ENCODE results near the gene SERTAD1.
"Not testable (repeated sequence)": the region's sequence is repeated elsewhere in the genome, so short reads cannot be mapped to it uniquely, and the experiment has no call there.

The SERTAD1 gene, protein sequence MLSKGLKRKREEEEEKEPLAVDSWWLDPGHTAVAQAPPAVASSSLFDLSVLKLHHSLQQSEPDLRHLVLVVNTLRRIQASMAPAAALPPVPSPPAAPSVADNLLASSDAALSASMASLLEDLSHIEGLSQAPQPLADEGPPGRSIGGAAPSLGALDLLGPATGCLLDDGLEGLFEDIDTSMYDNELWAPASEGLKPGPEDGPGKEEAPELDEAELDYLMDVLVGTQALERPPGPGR

GRCh38 chr19:40425450-40426287 lies at the start of gene SERTAD1:
Gene SERTAD1 (minus strand): TSS chr19:40425992. CDS start chr19:40423546, 2,446 bp downstream.
- DNase-seq (ENCODE audit: insufficient read length, low spot score) (peak; percentile 97), FAIRE-seq (peak; percentile 92)

DNA sequence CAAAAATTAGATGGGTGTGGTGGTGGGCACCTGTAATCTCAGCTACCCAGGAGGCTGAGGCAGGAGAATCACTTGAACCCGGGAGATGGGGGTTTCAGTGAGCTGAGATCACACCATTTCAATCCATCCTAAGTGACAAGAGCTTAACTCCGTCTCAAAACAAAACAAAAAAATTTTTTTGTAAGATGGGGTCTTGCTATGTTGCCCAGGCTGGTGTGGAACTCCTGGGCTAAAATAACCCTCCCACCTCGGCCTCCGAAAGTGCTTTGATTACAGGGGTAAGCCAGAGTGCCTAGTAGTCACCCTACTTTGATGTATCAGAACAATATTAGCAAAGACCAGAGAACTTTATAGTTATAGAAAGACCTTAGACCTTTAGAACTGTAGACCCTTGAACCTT lies 48.9 kb upstream of the SERTAD1 start:
- DNase-seq (ENCODE audit: insufficient read length, low spot score) (no peak), FAIRE-seq (no peak)

DNA sequence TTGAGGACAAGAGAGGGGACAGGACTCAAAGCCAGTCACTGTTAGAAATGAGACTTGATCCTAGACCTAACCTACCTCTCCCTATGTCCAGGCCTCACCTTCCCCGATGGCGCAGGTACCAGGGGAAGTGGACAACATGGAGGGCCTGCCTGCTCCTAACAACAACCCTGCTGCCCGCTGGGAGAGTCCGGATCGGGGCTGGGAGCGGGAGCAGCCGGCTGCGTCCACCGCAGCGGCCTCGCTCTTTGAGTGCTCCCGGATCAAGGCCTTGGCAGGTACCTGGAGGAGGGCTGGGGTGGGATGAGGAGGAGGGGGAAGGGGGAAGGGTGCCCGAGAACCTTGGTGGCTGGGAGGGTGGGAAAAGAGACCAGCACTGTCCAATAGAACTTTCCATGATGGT lies 46.7 kb upstream of the SERTAD1 start:
- DNase-seq (ENCODE audit: insufficient read length, low spot score) (no peak), FAIRE-seq (no peak)

GRCh38 chr19:40471111-40471510 lies 45.3 kb upstream of the SERTAD1 start:
- no peak for DNase-seq (ENCODE audit: insufficient read length, low spot score)
- FAIRE-seq: no peak

DNA sequence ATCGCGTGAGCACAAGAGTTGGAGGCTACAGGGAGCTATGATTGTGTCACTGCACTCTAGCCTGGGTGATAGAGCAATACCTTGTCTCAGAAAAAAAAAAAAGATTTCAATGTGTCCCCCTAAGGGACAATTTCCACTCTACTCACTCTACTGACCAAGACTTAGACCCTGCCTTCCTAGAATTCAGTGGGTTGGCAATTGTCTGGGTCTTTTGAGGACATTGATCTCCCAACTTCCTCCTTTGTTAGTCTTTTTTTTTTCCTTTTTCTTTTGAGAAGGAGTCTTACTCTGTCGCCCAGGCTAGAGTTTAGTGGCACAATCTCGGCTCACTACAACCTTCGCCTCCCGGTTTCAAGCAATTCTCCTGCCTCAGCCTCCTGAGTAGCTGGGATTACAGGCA lies 43.2 kb upstream of the SERTAD1 start:
- FAIRE-seq (no peak), DNase-seq (ENCODE audit: insufficient read length, low spot score) (no peak)

DNA sequence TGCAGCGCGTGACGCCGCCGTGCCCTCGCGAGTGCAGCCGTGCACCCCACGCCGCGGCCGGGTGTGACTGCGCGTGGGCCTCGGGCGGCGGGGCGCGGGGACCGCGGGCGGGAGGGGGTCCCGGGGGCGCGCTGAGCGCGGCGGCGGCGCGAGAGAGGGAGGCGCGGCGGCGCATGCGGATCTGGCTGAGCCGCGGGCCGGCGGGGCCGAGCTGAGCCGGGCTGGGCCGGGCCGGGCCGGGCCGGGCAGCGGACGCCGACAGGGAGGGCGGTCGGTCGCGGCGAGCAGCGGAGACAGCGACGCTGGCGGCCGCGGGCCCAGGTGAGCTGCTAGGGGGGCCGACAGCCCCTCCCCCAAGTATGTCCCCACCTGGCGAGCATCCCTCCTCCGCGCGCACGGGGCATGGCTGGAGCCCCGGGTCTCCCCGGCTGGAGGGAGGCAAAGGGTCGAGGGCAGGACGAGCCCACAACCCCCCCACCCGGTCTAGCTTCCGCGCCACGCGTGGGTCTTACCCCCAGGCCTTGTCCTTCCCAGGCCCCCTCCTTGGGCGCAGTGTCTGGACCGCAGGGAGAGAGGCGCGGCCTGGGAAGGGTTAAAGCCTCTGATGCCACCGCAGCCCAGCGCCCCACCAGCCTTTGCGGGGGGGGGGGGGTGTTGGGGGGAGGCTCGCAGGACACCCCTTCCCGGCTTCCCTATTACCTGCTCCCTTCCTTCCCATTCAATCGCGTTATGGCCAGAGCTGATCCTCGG lies 41.4 kb upstream of the SERTAD1 start, which contains the start of gene SPTBN4:
Gene SPTBN4, plus strand, starts transcription at position 17 of the 750 bp plus-strand sequence. CDS start 5,621 bp downstream, outside the sequence.
- DNase-seq (ENCODE audit: insufficient read length, low spot score) (no peak), FAIRE-seq (no peak)

DNA sequence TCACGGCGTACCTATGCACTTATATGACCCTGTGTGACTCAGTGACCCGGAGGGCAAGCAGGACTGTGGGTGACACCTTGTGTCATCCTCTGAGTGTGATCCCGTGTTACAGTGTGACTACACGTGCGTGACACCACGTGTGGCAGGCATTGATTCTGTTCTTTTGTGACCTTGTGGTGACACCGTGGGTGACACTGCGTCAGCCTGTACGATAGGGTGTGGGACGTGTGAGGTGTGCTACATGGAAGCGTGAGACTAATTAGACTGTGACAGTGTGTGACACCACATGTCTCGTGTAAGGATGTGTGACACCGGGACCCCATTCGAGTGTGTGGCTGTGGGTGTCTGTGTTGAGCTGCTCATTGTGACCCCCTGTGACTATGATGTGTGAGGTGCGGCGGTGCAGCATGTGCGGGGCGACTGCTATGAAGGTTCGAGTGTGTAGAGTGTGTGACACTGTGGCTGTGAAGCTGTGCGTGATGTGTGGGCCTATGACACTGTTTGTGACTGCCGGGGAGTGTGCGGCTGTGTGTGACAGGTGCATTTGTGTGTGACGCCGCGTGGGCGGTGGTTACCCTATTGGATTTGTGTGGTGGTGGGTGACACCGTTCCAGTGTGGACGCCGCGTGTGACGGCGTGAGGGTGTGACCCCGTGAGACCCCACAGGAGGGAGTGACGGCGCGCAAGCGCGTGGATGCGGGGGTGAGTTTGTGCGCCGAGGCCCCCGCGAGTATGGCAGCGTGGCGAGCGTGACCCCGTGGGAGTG lies 40.6 kb upstream of the SERTAD1 start:
- DNase-seq (ENCODE audit: insufficient read length, low spot score) (no peak), FAIRE-seq (no peak)

DNA sequence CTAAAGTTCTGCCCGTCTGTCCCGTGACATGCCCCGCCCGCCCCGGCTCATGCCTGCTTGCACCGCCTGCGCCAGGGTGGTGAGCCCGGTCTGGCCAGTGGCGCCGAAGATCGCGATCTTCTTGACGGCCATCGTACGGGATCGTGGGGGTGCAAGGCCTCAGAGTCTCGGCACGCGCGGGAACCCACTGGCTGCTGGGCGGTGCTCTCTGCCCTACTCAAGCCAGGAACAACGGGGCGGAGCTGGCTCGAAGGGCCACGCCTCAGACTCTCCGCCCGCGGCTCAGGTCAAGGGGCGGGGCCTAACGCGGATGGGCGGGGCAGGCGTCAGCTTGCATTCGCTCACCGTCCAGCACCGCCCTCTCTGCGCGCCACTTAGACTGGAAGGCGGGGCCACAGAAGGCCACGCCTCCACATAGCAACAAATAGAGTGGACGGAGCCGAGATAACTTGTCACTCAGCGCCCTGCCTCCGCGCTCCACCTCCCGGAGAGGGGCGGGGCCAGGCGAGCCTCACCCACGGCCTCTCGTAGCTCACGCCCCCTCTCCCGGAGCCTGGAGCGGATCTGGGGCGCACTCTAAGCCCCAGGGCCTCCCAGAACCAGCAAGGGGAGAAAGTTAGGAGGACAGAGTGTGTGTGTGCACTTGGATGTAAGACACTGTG lies 39.9 kb upstream of the SERTAD1 start, which contains the start of gene BLVRB:
Gene BLVRB, minus strand, starts transcription at position 189 of the 662 bp plus-strand sequence. Its CDS starts 57 bp downstream, at position 132.
- FAIRE-seq: peak; percentile 98
- DNase-seq (ENCODE audit: insufficient read length, low spot score): peak; percentile 94

DNA sequence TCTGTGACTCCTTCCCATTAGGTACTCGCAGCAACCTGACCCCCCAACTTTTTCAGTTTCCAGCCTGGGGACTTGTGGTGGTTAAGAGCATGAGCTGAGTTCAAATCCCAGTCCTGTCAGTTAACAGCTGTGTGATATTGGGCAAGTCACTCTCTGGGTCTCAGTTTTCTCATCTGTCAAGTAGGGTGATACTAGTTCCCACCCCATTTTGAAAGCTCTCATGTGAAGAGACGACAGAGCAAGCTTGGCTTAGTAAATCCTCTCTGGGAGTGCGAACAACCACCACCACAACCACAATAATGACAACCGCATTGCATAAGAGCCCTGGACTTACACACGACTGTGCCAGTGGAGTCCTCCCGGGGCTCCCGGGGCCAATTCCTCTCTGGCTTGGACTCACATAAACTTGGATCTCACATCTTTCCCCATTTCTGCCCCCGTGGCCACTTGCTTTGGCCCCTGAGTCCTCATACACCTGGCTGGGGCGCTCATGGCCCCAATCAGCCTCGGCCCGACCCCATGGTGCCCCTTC lies 39.3 kb upstream of the SERTAD1 start:
- no peak for FAIRE-seq
- no peak for DNase-seq (ENCODE audit: insufficient read length, low spot score)

DNA sequence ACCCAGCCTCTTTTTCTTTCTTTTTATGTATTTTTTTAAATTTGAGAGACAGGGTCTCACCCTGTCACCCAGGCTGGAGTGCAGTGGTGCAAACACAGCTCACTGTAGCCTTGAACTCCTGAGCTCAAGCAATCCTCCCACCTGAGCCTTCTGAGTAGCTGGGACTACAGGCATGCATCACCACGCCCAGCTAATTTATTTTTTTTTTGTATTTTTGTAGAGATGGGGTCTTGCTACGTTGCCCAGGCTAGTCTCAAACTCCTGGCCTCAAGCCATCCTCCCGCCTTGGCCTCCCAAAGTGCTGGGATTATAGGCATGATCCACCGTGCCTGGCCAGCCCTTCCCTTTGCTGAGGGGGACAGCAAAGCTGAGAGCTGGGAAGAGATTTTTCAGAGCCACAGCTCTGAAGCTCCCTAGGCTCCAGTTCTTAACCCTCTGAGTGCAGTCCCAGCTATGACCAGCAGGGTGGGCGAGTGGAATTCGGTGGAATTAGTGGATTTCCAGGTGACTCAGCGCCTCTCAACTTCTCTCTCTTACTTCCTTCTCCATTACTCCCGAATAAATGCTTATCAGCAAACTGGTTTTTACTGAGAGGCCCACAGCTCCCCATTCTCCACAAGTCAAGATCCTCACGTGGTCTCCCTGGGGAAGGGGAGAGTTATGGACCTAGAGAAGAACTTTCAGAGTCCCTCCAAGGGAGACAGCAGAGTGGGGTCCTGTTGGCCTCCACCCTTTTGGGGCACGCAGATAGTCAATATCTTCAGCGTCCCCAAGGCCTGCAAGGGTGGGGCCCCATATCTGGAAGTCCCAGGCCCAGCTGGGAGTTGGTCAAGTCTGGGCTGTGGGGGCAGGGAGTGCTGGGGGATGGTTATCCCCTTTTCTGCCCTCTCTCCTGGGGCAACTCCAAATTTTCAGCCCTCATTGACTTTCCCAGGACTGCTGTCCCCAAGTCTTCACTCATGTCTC lies 38.5 kb upstream of the SERTAD1 start:
- DNase-seq (ENCODE audit: insufficient read length, low spot score): peak; percentile 80
- no peak for FAIRE-seq

DNA sequence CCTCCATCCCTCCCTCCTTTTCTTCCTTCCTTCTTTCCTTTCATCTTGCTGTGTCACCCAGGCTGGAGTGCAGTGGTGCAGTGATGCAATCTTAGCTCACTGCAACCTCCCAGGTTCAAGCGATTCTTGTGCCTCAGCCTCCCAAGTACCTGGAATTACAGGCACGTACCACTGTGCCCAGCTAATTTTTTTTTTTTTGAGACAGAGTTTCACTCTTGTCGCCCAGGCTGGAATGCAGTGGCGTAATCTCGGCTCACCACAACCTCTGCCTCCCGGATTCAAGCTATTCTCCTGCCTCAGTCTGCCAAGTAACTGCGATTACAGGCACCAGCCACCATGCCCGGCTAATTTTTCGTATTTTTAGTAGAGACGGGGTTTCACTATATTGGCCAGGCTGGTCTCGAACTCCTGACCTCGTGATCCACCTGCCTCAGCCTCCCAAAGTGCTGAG lies 37.8 kb upstream of the SERTAD1 start:
- not testable (repeated sequence) for DNase-seq (ENCODE audit: insufficient read length, low spot score); FAIRE-seq

DNA sequence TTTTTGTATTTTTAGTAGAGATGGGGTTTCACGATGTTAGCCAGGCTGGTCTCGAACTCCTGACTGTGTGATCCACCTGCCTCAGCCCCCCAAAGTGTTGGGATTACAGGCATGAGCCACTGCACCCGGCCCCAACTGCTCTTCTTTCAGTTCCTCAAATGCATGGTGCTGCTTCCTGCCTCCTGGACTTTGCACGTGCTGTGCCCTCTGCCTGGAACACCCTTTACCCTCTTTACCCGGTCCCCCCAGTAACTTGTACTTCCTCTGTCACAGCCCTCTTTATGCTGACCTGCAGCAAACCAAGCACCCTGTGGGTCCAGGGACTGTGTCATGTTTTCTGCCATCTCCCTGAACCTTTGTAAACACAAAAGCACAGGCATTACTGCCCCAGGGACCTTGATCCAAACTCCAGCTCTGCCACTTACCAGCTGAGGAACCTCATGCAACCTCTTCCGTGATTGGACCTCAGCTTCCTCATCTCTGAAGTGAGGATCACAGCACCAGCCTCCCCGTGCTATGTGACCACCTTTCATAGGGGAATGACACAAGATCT lies 36.0 kb upstream of the SERTAD1 start:
- FAIRE-seq: no peak

DNA sequence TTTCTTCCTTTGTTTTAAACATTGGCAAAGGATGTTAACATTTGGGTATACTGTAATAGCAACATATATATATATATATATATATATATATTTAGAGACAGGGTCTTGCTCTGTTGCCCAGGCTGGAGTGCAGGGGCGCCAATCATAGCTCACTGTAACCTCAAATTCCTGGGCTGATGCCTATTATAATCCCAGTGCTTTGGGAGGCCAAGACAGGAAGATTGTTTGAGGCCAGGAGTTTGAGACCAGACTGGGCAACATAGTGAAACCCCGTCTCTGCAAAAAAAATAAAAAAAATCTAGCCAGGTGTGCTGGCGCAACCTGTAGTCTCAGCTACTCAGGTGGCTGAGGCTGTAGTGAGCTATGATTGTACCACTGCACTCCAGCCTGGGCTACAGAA lies 34.4 kb upstream of the SERTAD1 start:
- FAIRE-seq (no peak), DNase-seq (ENCODE audit: insufficient read length, low spot score) (no peak)

More for the DNA sequence above, 36.0 kb upstream of the SERTAD1 start:
- no peak for DNase-seq (ENCODE audit: insufficient read length, low spot score)

DNA sequence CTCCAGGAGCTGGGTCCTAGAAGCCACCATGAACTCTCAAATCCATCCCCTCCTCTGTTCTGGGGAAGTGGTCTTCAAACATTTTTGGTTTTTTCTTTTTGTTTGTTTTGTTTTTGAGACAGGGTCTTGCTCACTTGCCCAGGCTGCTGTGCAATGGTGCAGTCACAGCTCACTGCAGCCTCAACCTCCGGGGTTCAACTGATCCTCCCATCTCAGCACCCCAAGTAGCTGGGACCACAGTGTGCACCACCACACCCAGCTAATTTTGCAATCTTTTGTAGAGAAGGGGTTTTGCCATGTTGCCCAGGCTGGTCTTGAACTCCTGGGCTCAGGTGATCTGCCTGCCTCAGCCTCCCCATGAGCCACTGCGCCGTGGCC lies 32.8 kb upstream of the SERTAD1 start:
- FAIRE-seq (no peak), DNase-seq (ENCODE audit: insufficient read length, low spot score) (no peak)

DNA sequence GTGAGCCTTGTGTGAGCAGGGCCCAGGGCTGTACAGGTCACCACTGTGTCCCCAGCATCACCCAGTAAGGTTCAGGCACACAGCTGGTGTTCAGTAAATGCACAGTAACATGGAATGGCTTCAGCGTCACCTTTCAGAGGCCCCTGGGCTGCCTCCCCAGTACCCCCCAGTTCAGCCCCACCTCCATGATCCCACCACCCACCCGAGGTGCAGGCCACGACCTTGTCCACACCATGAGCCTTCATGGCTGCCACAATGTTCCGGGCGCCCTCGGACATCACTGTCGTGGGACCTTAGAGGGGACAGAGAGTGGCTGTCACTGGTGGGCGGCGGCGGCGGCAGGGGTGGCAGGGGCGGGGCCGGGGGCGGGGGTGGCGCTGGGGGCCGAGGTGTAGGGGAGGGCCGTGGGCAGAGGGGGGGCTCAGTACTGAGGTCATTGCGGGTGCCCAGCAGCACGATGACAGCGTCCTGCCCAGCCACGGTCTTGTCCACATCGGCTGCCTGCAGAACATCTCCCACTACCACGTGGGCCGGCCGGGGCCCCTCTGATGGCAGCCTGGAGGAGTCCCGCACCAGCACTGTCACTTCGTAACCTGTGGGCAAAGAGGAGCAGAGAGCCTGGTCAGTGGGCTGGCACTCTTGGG lies 32.3 kb upstream of the SERTAD1 start:
- peak; percentile 28 for FAIRE-seq

GRCh38 chr19:40457048-40457447 lies 31.3 kb upstream of the SERTAD1 start:
- FAIRE-seq (no peak), DNase-seq (ENCODE audit: insufficient read length, low spot score) (no peak)

More for the DNA sequence above, 32.3 kb upstream of the SERTAD1 start:
- DNase-seq (ENCODE audit: insufficient read length, low spot score): no peak

GRCh38 chr19:40453943-40454342 lies 28.2 kb upstream of the SERTAD1 start:
- not testable (repeated sequence) for DNase-seq (ENCODE audit: insufficient read length, low spot score); FAIRE-seq

All from HTR-8/SVneo (cell line).